Small intestine (tissue), 7 donors: Measurements from ENCODE around the gene TXNDC5. TPM values are rescaled to one million over a fixed set of nuclear protein-coding genes. Genes with fewer than 3 reads are reported as not detected.

ENCODE experiments used
- DNase-seq, 2 donors: peaks; one replicate each; pipeline versions ENCODE4 v3.0.0 to v3.0.0-alpha.2; 2013
- FAIRE-seq: peaks from 2 replicates; lab custom pipeline; 2012; peaks lifted over from hg19 to GRCh38; lab: Jason Lieb, UNC
- H3K27ac ChIP-seq, 3 donors: one replicate each; pipeline ENCODE4 v1.5.1; 2013; ENCODE audit warnings: low read length in 2 of 3, mild to moderate bottlenecking in 2 of 3, control low read depth in 1 of 3, inconsistent platforms in 1 of 3, low read depth in 1 of 3, moderate library complexity in 1 of 3
- H3K27me3 ChIP-seq, 3 donors: one replicate each; pipeline ENCODE4 v1.6.1; 2013; ENCODE audit warnings: low read length in 3 of 3, inconsistent platforms in 1 of 3; ENCODE audit not compliant: control insufficient read depth in 3 of 3, insufficient read depth in 3 of 3
- H3K36me3 ChIP-seq, 3 donors: one replicate each; pipeline ENCODE4 v1.6.1; 2013; ENCODE audit warnings: low read length in 3 of 3, inconsistent platforms in 1 of 3, low read depth in 1 of 3, mild to moderate bottlenecking in 1 of 3, moderate library complexity in 1 of 3; ENCODE audit not compliant: control insufficient read depth in 3 of 3, insufficient read depth in 2 of 3
- H3K4me1 ChIP-seq, 3 donors: one replicate each; pipeline ENCODE4 v1.6.1; 2013; ENCODE audit warnings: low read length in 2 of 3, inconsistent platforms in 1 of 3, low read depth in 1 of 3, mild to moderate bottlenecking in 1 of 3, moderate library complexity in 1 of 3; ENCODE audit not compliant: control insufficient read depth in 3 of 3, insufficient read depth in 2 of 3
- H3K4me3 ChIP-seq, 3 donors: one replicate each; pipeline ENCODE4 v1.5.1; 2013; ENCODE audit warnings: low read length in 3 of 3, control low read depth in 1 of 3, inconsistent platforms in 1 of 3, low read depth in 1 of 3, mild to moderate bottlenecking in 1 of 3, moderate library complexity in 1 of 3
- H3K9me3 ChIP-seq, 2 donors: one replicate each; pipeline ENCODE4 v1.6.1; 2013; ENCODE audit warnings: low read depth in 1 of 2, low read length in 1 of 2; ENCODE audit not compliant: control insufficient read depth in 2 of 2, insufficient read depth in 1 of 2
- WGBS, 3 donors: extraction: QIAGEN DNeasy Blood & Tissue Kit; methylation state at CpG; one replicate each; pipeline ENCODE4 v1.1.7; 2013; 5-methylcytosine and 5-hydroxymethylcytosine counted together
- polyA plus RNA-seq, 4 donors: library from polyadenylated mRNA; stranded (reverse) in 3 of 4; unstranded in 1 of 4; fragments of 200-250 nt in 3 of 4; fragments of 120-200 nt in 1 of 4; gene quantifications; one replicate each; pipeline versions ENCODE4 v1.2.1 to v1.2.3, GENCODE V29; 2013
- donor health status: healthy with polysubstance abuse.
- donor health status: control.
- donor health status: control.
- donor health status: Bipolar disorder and iron deficiency.
- donor health status: healthy.

Gene TXNDC5
- polyA plus RNA-seq, 4 donors: 19.5 to 99.8 (median 85.3) TPM

DNA sequence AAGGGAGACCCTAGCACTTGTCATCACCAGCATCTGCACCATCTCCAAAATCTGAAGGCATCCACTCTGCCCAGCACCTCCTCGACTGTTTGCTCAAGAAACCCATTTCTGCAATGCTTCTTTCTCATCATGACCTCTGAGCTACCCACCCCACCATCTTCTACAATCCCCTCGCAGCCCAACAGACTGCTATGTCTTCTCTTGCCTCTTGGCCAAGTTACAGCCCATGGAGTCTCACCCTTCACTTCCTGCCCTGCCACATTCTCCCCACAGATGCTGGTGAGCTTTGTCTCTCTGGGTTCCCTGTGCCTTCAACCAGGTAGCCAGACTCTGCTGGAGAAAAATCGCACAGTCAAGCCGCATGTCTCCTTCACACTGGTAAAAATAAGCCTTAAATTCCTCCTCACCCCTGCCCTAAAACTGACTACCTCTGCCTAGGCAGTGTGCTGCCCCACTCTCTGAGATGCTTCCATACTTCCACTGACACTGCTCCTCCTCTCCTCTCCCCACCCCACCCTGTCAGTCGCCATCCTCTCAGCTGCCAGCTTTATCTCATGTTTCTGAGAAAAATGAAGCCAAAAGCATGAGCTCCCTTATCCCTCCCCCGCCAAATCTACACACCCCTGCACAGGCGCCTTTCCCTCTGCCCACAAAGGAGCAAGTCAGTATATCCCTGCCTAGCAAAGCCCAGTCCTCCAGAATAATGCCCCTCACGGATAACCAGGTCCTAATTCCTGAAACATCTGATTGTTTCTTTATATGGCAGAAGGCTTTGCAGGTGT, 2.3 kb upstream of the TXNDC5 start:
- peaks cover 0 to 34% (median 0%) of the 10 kb centered on the region in 3 donors for H3K27me3 ChIP-seq
- no peak overlapping the region for H3K27ac ChIP-seq
- no peaks in the 10 kb centered on the region for H3K9me3 ChIP-seq
- peaks cover 0 to 3% (median 0%) of the 10 kb centered on the region in 3 donors for H3K36me3 ChIP-seq
- no peak for DNase-seq
- no peak for FAIRE-seq
- no peak overlapping the region for H3K4me3 ChIP-seq
- 75 to 83% (median 81%) methylated on average over 8 of the region's 8 CpGs for WGBS, 3 donors
- peaks cover 2 to 8% (median 4%) of the 10 kb centered on the region in 3 donors for H3K4me1 ChIP-seq

DNA sequence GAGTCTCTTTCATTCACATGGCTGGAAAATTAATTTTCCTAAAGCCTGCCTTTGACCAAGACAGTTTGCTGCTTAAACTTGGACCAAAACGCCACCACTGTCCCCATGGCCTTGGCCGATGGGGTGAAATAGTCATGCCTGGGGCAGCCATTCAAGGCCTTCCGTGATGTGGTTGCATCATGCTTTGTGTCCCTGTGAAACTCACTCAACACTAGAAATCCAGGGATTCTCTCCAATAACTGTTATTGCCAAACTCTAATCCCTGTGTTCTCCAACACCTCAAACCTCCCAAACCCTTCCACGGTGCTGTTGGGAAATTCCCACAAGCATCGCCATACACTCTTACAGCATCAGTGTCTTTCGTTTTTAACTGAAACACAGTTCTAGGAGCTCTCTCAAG, 1.4 kb upstream of the TXNDC5 start:
- Histone ChIP-seq H3K36me3 (peaks cover 0 to 10% (median 0%) of the 10 kb centered on the region in 3 donors), H3K9me3 (no peaks in the 10 kb centered on the region), H3K27ac (peak overlapping the region in 1 of 3 donors; percentile 91), H3K27me3 (peaks cover 0 to 30% (median 0%) of the 10 kb centered on the region in 3 donors), H3K4me3 (no peak overlapping the region), H3K4me1 (peaks cover 2 to 8% (median 4%) of the 10 kb centered on the region in 3 donors)
- FAIRE-seq: no peak
- no peak for DNase-seq
- WGBS, 3 donors: 83 to 90% (median 87%) methylated on average over 6 of the region's 6 CpGs

DNA sequence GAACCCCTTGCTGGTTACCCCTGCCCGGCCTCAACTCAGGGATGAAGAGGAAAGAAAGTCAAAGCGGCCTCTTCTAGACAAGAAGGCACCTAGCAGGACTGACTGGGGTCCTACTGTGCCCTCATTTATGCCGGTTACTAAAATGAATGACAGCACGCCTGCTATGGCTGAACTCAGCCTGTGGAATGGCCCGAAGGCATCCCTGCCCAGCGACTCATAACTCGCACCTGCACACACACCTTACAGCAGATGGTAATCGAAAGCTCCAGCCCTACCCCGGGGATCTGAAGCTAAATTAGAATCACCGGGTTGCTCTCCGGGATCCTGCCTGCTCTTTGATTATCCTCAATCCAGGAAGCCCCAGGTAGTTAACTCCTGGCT, 747 bp upstream of the TXNDC5 start:
- Histone ChIP-seq H3K4me1 (peaks cover 2 to 8% (median 4%) of the 10 kb centered on the region in 3 donors), H3K36me3 (peaks cover 0 to 10% (median 0%) of the 10 kb centered on the region in 3 donors), H3K4me3 (peak overlapping the region in 2 of 3 donors; percentile 72 to 93), H3K9me3 (no peaks in the 10 kb centered on the region), H3K27me3 (peaks cover 0 to 25% (median 0%) of the 10 kb centered on the region in 3 donors), H3K27ac (peak overlapping the region; percentile 66 to 91 (median 69))
- FAIRE-seq: no peak
- DNase-seq: peak; percentile 25 to 55
- WGBS, 3 donors: 23 to 67% (median 41%) methylated on average over 11 of the region's 11 CpGs

DNA sequence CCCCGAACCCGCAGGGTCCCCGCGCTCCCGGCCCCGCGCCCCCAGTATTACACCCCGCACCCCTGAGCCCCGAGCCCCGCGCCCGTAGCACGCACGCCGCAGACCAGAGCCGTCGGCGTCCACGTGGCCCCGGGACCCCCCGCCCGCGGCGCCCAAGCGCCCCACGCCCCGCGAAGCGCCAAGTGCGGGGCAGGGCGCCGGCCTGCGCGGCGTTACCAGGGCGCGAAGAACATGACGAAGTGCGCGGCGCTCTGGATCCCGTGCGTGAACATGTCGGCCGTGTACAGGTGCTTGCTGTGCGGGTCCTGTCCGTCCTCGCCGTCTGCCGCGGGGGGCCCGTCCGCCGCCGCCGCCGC, 312 bp downstream of the TXNDC5 start:
- peak overlapping the region; percentile 37 to 93 (median 84) for H3K4me3 ChIP-seq
- peaks cover 2 to 8% (median 4%) of the 10 kb centered on the region in 3 donors for H3K4me1 ChIP-seq
- H3K9me3 ChIP-seq: no peaks in the 10 kb centered on the region
- WGBS, 3 donors: 1% methylated on average over 23 to 57 of the region's 57 CpGs
- FAIRE-seq: no peak
- H3K27ac ChIP-seq: peak overlapping the region in 2 of 3 donors; percentile 75 to 85
- no peak for DNase-seq
- H3K27me3 ChIP-seq: peaks cover 0 to 25% (median 0%) of the 10 kb centered on the region in 3 donors
- peaks cover 0 to 13% (median 0%) of the 10 kb centered on the region in 3 donors for H3K36me3 ChIP-seq

DNA sequence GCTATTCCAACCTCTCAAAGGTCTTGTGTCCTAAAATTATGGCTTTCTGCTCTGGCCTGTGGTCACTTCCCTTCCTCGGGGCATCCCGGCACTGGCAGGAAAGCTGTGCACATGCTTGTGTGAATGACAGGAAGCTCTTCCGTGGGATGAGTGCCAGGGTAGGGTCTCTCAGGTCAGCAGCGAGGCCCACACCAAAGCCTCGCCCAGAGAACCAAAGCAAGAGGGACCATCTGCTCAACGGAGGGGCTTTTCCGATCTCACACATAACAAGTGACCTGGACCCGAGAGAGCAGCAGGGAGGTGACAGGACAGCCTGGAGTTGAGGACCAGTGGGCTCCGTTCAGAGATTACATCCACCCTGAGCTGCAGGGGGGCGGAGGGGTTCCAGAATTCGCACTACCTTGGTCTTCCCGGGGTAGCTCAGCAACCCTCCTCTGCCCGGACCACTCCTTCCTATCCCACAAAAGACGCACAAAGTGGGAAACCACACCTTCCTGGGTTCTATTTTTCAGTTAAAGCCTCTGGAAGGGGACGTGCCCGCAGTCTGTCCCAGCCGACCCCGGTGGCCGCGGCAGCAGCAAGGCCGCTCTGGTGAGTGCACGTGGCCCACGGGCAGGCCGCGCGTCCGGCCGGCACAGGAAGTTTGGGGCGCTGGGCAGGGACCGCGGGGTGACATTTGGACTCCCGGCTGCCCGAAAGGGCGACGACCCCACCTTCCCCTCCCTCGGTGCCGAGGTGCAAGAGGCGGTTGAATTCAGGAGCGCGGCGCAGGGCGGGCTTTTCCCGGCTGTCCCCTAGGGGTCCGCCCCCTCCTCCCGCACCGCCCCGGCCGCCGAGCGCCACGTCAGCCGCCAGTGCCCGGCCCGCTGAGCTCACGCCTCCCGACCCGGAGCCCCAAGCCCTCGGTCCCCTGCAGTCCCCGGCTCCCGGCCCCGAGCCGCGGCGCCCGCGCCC, 988 bp downstream of the TXNDC5 start:
- peak overlapping the region in 2 of 3 donors; percentile 19 to 80 for H3K27ac ChIP-seq
- H3K4me1 ChIP-seq: peaks cover 2 to 8% (median 4%) of the 10 kb centered on the region in 3 donors
- H3K9me3 ChIP-seq: no peaks in the 10 kb centered on the region
- H3K36me3 ChIP-seq: peaks cover 0 to 17% (median 0%) of the 10 kb centered on the region in 3 donors
- no peak for FAIRE-seq
- 2 to 4% (median 3%) methylated on average over 37 to 66 of the region's 66 CpGs for WGBS, 3 donors
- peaks cover 0 to 25% (median 0%) of the 10 kb centered on the region in 3 donors for H3K27me3 ChIP-seq
- peak; percentile 60 to 78 for DNase-seq
- peak overlapping the region; percentile 68 to 93 (median 84) for H3K4me3 ChIP-seq

DNA sequence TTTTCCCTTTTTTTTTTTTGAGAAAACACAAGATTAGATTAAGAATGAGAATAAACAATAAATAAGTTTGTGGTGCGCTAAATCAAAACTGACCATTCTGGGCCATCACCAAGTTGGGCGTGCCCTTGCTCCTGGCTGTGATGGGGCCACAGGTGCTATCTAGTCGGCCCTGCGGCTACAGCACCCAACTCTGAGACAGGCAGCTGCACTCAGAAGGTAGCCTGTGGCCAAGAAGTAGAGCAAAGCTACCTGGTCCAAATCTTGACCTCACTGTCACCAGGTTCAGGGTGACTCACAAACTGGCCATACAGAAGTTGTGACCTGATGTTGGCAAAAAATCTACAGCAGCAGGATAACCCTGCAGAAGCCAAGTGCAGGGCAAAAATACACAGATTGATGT, 3.4 kb downstream of the TXNDC5 start:
- DNase-seq (no peak), FAIRE-seq (no peak)
- Histone ChIP-seq H3K9me3 (no peaks in the 10 kb centered on the region), H3K4me3 (no peak overlapping the region), H3K27me3 (peaks cover 0 to 10% (median 0%) of the 10 kb centered on the region in 3 donors), H3K4me1 (peaks cover 2 to 8% (median 4%) of the 10 kb centered on the region in 3 donors), H3K27ac (peak overlapping the region in 1 of 3 donors; percentile 72), H3K36me3 (peaks cover 3 to 37% (median 6%) of the 10 kb centered on the region in 3 donors)
- WGBS, 3 donors: 86 to 88% (median 87%) methylated on average over 4 of the region's 4 CpGs

DNA sequence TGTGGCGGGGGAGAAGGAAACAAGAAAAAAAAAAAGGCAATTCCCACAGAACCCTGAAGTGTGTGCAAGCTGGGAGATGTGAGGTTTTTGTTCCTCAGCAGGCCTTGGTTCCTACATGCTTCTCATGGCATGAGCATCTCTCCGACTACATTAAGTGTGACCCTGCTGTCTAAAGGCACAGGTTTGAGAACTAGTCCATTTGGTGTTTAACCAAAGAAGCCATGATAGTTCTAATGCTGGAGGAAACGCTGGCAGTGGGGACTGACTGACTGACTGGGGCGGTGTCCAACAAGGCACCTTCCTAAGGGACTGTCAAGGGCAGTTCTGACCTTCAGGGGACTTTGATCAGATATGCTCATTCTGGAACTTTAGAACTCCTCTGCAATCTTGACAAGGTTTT, 3.8 kb downstream of the TXNDC5 start:
- no peak for FAIRE-seq
- no peak overlapping the region for H3K4me3 ChIP-seq
- peaks cover 2 to 8% (median 4%) of the 10 kb centered on the region in 3 donors for H3K4me1 ChIP-seq
- WGBS, 3 donors: 82 to 89% (median 89%) methylated on average over 4 of the region's 4 CpGs
- peaks cover 3 to 41% (median 9%) of the 10 kb centered on the region in 3 donors for H3K36me3 ChIP-seq
- H3K27me3 ChIP-seq: peaks cover 0 to 6% (median 0%) of the 10 kb centered on the region in 3 donors
- H3K9me3 ChIP-seq: no peaks in the 10 kb centered on the region
- H3K27ac ChIP-seq: peak overlapping the region in 1 of 3 donors; percentile 18
- DNase-seq: no peak

DNA sequence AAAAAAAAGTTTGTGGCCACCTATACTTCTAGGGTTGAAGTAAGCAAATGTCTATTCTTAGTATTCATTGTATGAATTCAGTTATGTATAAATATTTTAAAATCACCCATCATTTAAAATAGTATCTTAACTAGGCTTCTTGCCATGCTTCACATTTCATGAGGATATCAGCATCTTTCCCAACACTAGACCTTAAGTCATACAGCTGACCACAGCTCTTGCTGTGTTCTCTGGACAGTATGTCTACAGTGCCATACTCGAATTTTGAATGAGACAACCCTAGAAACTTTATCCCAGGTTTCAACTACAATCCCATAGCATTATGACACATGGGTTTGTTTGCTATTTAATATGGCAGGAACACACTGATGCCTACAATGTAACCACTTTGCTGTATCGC, 5.2 kb downstream of the TXNDC5 start:
- FAIRE-seq (no peak), DNase-seq (no peak)
- H3K4me3 ChIP-seq: no peak overlapping the region
- H3K36me3 ChIP-seq: peaks cover 3 to 50% (median 9%) of the 10 kb centered on the region in 3 donors
- no peak overlapping the region for H3K27ac ChIP-seq
- no peaks in the 10 kb centered on the region for H3K9me3 ChIP-seq
- 79 to 89% (median 88%) methylated on average over 2 of the region's 2 CpGs for WGBS, 3 donors
- H3K27me3 ChIP-seq: no peaks in the 10 kb centered on the region
- H3K4me1 ChIP-seq: peaks cover 4 to 9% (median 4%) of the 10 kb centered on the region in 3 donors
